HEK293T (cell line): ENCODE data around the gene KCNK6.

Experiments
- ARNT ChIP-seq: fragments of 450-650 bp; IDR thresholded peaks from 2 replicates; pipeline ENCODE4 v1.6.1; 2017; ENCODE audit warnings: mild to moderate bottlenecking
- BHLHE40 ChIP-seq: fragments of 450-650 bp; IDR thresholded peaks from 2 replicates; pipeline ENCODE4 v1.6.1; 2016; ENCODE audit warnings: mild to moderate bottlenecking, moderate library complexity, borderline replicate concordance
- CTBP1 ChIP-seq: fragments of 450-650 bp; IDR thresholded peaks from 2 replicates; pipeline ENCODE4 v1.6.1; 2016; ENCODE audit warnings: borderline replicate concordance
- ELF4 ChIP-seq: fragments of 450-650 bp; IDR thresholded peaks from 2 replicates; pipeline ENCODE4 v1.6.1; 2017; ENCODE audit warnings: antibody characterized with exemption
- FOXA1 ChIP-seq: fragments of 450-650 bp; IDR thresholded peaks from 2 replicates; pipeline ENCODE4 v1.6.1; 2016; ENCODE audit warnings: mild to moderate bottlenecking
- FOXM1 ChIP-seq: fragments of 450-650 bp; IDR thresholded peaks from 2 replicates; pipeline ENCODE4 v1.6.1; 2017; ENCODE audit warnings: mild to moderate bottlenecking, borderline replicate concordance
- HDGF ChIP-seq: fragments of 450-650 bp; IDR thresholded peaks from 2 replicates; pipeline ENCODE4 v1.6.1; 2017; ENCODE audit warnings: antibody characterized with exemption, borderline replicate concordance
- L3MBTL2 ChIP-seq: fragments of 450-650 bp; conservative IDR thresholded peaks from 2 replicates; pipeline ENCODE4 v1.6.1; 2016; ENCODE audit warnings: mild to moderate bottlenecking
- LEF1 ChIP-seq: fragments of 450-650 bp; IDR thresholded peaks from 2 replicates; pipeline ENCODE4 v1.6.1; 2017; ENCODE audit warnings: mild to moderate bottlenecking, borderline replicate concordance
- NFRKB ChIP-seq: fragments of 450-650 bp; IDR thresholded peaks from 2 replicates; pipeline ENCODE4 v1.6.1; 2016; ENCODE audit warnings: mild to moderate bottlenecking, moderate library complexity
- SP1 ChIP-seq: fragments of 450-650 bp; IDR thresholded peaks from 2 replicates; pipeline ENCODE4 v1.6.1; 2017
- SUZ12 ChIP-seq: fragments of 450-650 bp; IDR thresholded peaks from 2 replicates; pipeline ENCODE4 v1.6.1; 2016; ENCODE audit warnings: mild to moderate bottlenecking
- TARDBP ChIP-seq: fragments of 450-650 bp; IDR thresholded peaks from 2 replicates; pipeline ENCODE4 v1.6.1; 2016
- ZNF384 ChIP-seq: fragments of 450-650 bp; IDR thresholded peaks from 2 replicates; pipeline ENCODE4 v1.6.1; 2016

- TF ChIP-seq HDGF (no peak), NFRKB (no peak), TARDBP (no peak), CTBP1 (no peak), SUZ12 (no peak), FOXM1 (no peak), FOXA1 (no peak), ZNF384 (no peak), SP1 (no peak), LEF1 (no peak), L3MBTL2 (no peak), ELF4 (no peak), BHLHE40 (no peak), ARNT (no peak)
These were observed 8.7 kb upstream of the KCNK6 start for GRCh38 chr19:38310986-38311385.
